Thyroid gland (tissue), 4 donors: ENCODE data around the gene RNFT1. TPM values are rescaled to one million over a fixed set of nuclear protein-coding genes. Genes with fewer than 3 reads are reported as not detected.
"Not testable (repeated sequence)": the region's sequence is repeated elsewhere in the genome, so short reads cannot be mapped to it uniquely, and the experiment has no call there.

Experiments used
- DNase-seq, 2 donors: peaks; one replicate each; pipeline ENCODE4 v3.0.0-alpha.2; 2019
- H3K27ac ChIP-seq, 3 donors: fragments of 200-600 bp; sonication (generic); 1 replicate in 2 of 3; 2 replicates in 1 of 3; pipeline ENCODE4 v1.5.1; 2016 to 2019; ENCODE audit warnings: mild to moderate bottlenecking in 1 of 3, moderate library complexity in 1 of 3
- H3K27me3 ChIP-seq: fragments of 200-600 bp; sonication (generic); one replicate; pipeline ENCODE4 v1.5.1; 2019
- H3K36me3 ChIP-seq, 2 donors: fragments of 200-600 bp; sonication (generic); one replicate each; pipeline ENCODE4 v1.5.1; 2016 to 2019
- H3K4me1 ChIP-seq, 2 donors: fragments of 200-600 bp; sonication (generic); one replicate each; pipeline ENCODE4 v1.5.1; 2017 to 2019
- H3K4me3 ChIP-seq, 3 donors: fragments of 200-600 bp; sonication (generic); replicated peaks in 1 of 3; 1 replicate in 2 of 3; 2 replicates in 1 of 3; pipeline ENCODE4 v1.5.1; 2016; ENCODE audit warnings: mild to moderate bottlenecking in 1 of 3
- H3K9me3 ChIP-seq: fragments of 200-600 bp; sonication (generic); one replicate; pipeline ENCODE4 v1.5.1; 2017
- POLR2A ChIP-seq, 2 donors: fragments of 450-650 bp; IDR thresholded peaks; one replicate each; pipeline ENCODE4 v1.6.1; 2017; ENCODE audit warnings: antibody characterized with exemption in 2 of 2, mild to moderate bottlenecking in 2 of 2, moderate library complexity in 1 of 2
- WGBS, 2 donors: methylation state at CpG; one replicate each; pipeline ENCODE4 v1.1.5; 2017; 5-methylcytosine and 5-hydroxymethylcytosine counted together
- intact Hi-C: fragments of 100-400 bp; cut with DNase I; formaldehyde crosslinking; loops from one replicate; pipeline ENCODE4 v1.15.1; 2023
- total RNA-seq, 4 donors: library from RNA; depleted of rRNA; stranded (reverse); fragments of >200 nt; gene quantifications; one replicate each; pipeline ENCODE4 v1.2.3, GENCODE V29; 2016
- TF ChIP-seq, protein P1 (sequence below), 6 experiments: fragments of 200-600 bp in 3 of 6; fragments of 450-650 bp in 3 of 6; sonication (generic) in 3 of 6; IDR thresholded peaks; one replicate each; pipeline ENCODE4 v1.5.1; 2016 to 2019; ENCODE audit warnings: antibody characterized with exemption in 6 of 6, mild to moderate bottlenecking in 2 of 6, inconsistent platforms in 1 of 6, moderate library complexity in 1 of 6

RNFT1 gene, protein sequence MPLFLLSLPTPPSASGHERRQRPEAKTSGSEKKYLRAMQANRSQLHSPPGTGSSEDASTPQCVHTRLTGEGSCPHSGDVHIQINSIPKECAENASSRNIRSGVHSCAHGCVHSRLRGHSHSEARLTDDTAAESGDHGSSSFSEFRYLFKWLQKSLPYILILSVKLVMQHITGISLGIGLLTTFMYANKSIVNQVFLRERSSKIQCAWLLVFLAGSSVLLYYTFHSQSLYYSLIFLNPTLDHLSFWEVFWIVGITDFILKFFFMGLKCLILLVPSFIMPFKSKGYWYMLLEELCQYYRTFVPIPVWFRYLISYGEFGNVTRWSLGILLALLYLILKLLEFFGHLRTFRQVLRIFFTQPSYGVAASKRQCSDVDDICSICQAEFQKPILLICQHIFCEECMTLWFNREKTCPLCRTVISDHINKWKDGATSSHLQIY
- total RNA-seq = 10 to 100 TPM; 13.2 to 28.0 (median 25.9) TPM

DNA sequence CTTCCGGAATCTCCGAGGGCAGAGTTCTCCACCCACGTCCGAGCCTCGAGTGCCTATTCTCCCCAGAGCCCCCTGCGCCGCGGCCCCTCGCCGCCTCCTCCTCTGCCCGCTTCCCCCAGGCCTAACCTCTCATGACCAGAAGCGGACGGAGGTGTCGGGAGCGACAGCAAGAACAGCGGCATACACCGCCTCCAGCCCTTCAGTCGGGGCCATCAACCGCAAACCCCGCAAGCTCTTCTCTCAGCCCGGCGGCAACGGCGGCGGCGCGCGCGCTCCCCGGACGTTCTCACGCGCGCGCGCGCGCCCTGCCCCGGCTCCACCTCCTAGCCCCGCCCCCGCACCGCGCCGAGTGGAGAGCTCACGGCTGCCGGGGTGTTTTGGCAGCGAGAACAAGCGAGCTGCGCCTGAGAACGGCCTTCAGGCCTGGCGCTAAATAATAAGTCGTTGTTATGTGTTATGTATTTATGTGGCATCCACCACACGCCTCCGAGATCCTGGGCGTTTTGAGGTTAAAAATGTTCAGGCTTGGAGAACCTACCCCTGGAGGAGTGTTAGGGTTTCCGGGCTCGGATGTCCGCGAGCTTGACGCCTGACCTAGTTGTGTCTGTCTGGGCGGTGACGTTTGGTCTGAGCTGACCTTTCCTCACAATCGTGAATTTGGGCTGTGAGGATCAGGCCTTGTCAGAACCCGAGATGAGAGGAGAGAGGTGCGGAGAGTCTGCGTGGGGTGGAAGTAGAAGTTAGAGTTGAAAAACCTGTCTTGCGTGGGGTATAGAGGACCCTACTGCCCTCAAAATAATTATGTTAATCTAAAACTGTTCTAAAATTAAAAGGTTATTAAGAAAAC, at the start of gene RNFT1:
Gene RNFT1, minus strand, starts transcription at position 259 of the 847 bp plus-strand sequence. Its CDS starts 77 bp downstream, at position 182.
- 9 to 10% methylated on average over 24 to 25 of the region's 67 CpGs for WGBS, 2 donors
- peak within 1 kb of the TSS; percentile 82 to 95 (median 94) for H3K27ac ChIP-seq
- intact Hi-C loops = no loop called here
- H3K36me3 ChIP-seq = no peaks in the 10 kb centered on the region
- H3K4me3 ChIP-seq = peak within 1 kb of the TSS; percentile 3 to 89 (median 82)
- peaks cover 7 to 19% of the 10 kb centered on the region in 2 donors for H3K4me1 ChIP-seq
- H3K9me3 ChIP-seq = no peaks in the 10 kb centered on the region
- TF ChIP-seq POLR2A (IDR thresholded peaks at IDR 0.05) = peak; percentile 3 to 83
- TF ChIP-seq, protein P1, sequence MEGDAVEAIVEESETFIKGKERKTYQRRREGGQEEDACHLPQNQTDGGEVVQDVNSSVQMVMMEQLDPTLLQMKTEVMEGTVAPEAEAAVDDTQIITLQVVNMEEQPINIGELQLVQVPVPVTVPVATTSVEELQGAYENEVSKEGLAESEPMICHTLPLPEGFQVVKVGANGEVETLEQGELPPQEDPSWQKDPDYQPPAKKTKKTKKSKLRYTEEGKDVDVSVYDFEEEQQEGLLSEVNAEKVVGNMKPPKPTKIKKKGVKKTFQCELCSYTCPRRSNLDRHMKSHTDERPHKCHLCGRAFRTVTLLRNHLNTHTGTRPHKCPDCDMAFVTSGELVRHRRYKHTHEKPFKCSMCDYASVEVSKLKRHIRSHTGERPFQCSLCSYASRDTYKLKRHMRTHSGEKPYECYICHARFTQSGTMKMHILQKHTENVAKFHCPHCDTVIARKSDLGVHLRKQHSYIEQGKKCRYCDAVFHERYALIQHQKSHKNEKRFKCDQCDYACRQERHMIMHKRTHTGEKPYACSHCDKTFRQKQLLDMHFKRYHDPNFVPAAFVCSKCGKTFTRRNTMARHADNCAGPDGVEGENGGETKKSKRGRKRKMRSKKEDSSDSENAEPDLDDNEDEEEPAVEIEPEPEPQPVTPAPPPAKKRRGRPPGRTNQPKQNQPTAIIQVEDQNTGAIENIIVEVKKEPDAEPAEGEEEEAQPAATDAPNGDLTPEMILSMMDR (IDR thresholded peaks at IDR 0.05) = peak in 1 of 6 experiments; percentile 12
- no peaks in the 10 kb centered on the region for H3K27me3 ChIP-seq
- peak; percentile 89 to 93 for DNase-seq

DNA sequence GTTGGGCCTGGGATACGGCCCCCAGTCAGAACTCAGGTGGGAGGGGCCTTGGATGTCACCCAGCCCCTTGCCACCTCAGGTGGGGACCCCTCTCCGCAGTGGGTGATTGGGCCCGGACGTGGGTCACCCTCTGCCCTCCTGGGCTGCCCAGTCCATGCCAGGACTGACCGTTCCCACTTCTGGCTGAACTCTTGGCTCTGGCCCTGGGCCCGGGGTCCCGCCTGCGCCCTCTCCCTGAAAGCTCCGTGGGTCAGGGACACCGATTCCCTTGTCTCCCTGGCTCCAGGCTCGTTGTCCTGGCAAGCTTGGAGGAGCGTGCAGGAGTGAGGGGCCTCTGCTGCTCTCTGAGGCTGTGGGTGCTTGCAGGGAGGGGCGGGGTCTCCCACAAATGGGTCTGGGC, 44.8 kb upstream of the RNFT1 start:
- H3K4me3 ChIP-seq, intact Hi-C loops, H3K27me3 ChIP-seq, DNase-seq, H3K27ac ChIP-seq, H3K9me3 ChIP-seq, H3K4me1 ChIP-seq, H3K36me3 ChIP-seq: not testable (repeated sequence)
- WGBS, 2 donors = no CpG with 5 or more reads among the region's 13 CpGs

DNA sequence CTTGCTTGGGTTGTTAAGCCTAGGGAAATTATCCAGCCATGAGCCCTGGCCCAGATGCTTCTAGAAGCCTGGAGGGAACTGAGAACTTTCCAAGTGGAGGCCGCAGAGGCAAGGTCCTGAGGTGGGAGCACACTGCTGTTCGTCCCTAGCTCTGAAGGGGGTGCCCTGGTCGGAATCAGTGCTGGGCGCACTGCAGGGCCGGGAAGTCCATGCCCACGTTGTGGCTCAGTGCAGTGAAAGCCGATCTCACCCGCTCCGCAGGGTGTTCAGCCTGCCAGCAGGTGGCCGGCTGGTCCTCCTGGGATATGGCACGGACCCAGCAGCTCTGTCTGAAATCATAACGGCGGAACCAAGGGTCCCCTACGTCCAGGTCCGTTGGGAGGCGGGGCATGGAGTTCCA, 43.8 kb upstream of the RNFT1 start:
- H3K9me3 ChIP-seq, H3K27me3 ChIP-seq, H3K27ac ChIP-seq, H3K4me1 ChIP-seq, H3K36me3 ChIP-seq, H3K4me3 ChIP-seq, intact Hi-C loops: not testable (repeated sequence)
- peak; percentile 18 to 21 for DNase-seq
- WGBS, 2 donors = no CpG with 5 or more reads among the region's 16 CpGs

DNA sequence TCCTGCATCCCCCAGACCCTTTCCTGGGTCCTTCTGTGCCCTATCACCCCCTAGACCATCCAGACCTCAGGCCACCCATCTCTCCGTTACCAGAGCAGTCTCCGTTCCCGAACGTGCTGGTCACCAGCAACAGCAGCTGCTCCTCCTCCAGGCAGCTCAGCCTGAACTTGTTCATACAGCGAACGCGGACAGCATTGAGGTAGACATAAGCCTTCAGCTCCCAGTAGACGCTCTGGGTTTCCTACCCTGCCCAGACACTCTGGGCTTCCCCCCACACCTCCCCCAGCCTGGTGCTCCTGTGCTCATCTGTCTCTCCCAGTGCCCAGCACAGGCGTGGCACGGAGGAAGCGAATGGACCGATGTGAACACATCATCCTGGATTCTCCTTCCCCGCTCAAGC, 41.6 kb upstream of the RNFT1 start:
- intact Hi-C loops = no loop called here
- 88 to 93% methylated on average over 8 to 13 of the region's 13 CpGs for WGBS, 2 donors
- no peak for DNase-seq
- no peak overlapping the region for H3K4me3 ChIP-seq
- H3K27me3 ChIP-seq = no peaks in the 10 kb centered on the region
- H3K4me1 ChIP-seq = no peaks in the 10 kb centered on the region
- no peaks in the 10 kb centered on the region for H3K36me3 ChIP-seq
- no peaks in the 10 kb centered on the region for H3K9me3 ChIP-seq
- H3K27ac ChIP-seq = no peak overlapping the region
- TF ChIP-seq POLR2A (IDR thresholded peaks at IDR 0.05) = no peak
- TF ChIP-seq, protein P1 (IDR thresholded peaks at IDR 0.05) = no peak

DNA sequence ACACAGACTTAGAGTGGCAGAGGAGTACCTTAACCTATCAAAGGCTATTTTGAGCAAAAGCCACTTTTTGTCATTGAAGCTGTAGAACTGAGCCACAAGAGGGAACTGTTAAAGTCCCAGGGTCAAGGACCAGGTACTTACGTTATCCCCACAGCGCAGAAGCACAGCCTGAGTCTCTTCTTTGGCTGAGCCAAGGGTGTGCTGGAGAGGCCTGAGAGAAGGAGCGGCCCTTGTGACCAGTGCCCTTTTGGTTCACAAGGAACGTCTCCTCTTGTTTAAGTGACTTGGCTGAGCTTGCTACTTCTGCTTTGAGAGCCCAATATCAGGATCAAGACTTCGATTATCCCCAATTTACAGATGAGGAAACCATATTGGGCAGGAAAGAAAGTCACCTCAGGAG, 40.0 kb upstream of the RNFT1 start:
- intact Hi-C loops, H3K36me3 ChIP-seq, H3K27ac ChIP-seq, H3K4me3 ChIP-seq, H3K9me3 ChIP-seq, H3K4me1 ChIP-seq, H3K27me3 ChIP-seq: not testable (repeated sequence)
- WGBS, 2 donors = 54 to 68% methylated on average over 5 of the region's 5 CpGs
- peak in 1 of 2 donors; percentile 26 for DNase-seq

DNA sequence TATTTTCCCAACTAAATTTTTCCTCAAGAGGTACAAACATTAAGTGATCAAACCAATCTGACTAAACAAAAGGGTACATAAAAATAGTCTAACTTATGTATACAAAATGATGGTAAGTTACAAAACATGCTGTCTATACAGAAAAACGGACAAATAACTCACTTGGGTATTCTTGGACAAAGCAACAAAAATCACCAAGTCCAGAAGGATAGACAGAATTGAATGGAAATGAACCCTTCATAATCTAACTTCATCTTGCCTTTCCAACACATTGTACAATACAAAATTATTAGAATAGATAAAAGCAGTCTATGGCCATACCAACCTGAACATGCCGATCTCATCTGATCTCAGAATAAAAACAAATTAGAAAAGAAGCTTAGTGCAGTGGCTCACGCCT, 37.9 kb upstream of the RNFT1 start:
- H3K9me3 ChIP-seq, H3K36me3 ChIP-seq, H3K4me3 ChIP-seq, H3K27me3 ChIP-seq, H3K27ac ChIP-seq, DNase-seq, H3K4me1 ChIP-seq, intact Hi-C loops: not testable (repeated sequence)
- 91 to 95% methylated on average over 3 of the region's 3 CpGs for WGBS, 2 donors

DNA sequence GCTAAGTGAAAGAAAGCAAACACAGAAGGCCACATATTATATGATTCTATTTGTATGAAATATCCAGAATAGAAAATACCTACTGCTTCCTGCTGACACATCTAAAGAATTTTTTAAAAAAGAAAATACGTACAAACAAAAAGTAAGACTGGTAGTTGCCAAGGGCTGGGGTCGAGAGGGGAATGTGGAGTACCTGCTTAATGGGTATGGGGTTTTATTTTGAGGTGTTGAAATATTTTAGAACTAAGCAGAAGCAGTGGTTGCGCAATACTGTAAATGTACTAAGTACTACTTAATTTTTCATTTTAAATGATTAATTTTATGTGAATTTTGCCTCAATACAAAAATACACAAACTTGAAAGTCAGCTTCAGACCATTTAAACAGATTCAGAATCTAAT, 32.1 kb upstream of the RNFT1 start:
- H3K27ac ChIP-seq, H3K27me3 ChIP-seq, H3K4me3 ChIP-seq, intact Hi-C loops, H3K9me3 ChIP-seq, DNase-seq, H3K4me1 ChIP-seq, H3K36me3 ChIP-seq: not testable (repeated sequence)
- WGBS, 2 donors = 80 to 86% methylated on average over 3 of the region's 3 CpGs

DNA sequence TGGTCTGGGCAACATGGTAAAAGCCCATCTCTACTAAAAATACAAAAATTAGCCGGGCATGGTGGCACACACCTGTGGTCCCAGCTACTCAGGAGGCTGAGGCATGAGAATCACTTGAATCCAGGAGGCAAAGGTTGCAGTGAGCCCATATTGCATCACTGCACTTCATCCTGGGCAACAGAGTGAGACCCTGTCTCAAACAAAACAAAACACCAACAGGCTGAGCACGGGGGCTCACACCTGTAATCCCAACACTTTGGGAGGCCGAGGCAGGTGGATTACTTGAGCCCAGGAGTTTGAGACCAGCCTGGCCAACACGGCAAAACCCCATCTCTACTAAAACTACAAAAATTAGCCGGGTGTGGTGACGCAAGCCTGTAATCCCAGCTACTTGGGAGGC, 10.6 kb upstream of the RNFT1 start:
- H3K27me3 ChIP-seq, H3K9me3 ChIP-seq, H3K27ac ChIP-seq, H3K4me3 ChIP-seq, intact Hi-C loops, H3K4me1 ChIP-seq, DNase-seq, H3K36me3 ChIP-seq: not testable (repeated sequence)
- WGBS, 2 donors = 84 to 90% methylated on average over 3 to 6 of the region's 6 CpGs

DNA sequence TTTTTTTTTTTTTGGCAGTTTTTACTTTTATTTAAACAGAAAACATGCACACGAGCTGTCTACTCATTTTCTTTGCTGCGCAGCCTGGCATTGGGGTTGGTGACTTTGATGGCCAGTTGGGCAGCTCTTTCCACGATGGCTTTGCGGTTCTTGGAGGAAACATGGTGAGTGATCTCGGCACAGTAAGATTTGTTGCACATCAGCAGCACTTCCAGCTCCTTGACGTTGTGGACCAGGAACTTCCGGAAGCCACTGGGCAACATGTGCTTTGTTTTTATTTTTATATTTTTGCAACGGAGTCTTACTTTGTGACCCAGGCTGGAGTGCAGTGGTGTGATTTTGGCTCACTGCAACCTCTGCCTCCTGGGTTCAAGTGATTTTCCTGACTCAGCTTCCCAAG, 8.9 kb upstream of the RNFT1 start:
- WGBS, 2 donors = 83 to 91% methylated on average over 8 of the region's 8 CpGs
- H3K9me3 ChIP-seq, H3K36me3 ChIP-seq, H3K4me1 ChIP-seq, intact Hi-C loops, H3K27me3 ChIP-seq, H3K4me3 ChIP-seq, H3K27ac ChIP-seq, DNase-seq: not testable (repeated sequence)
